ENCODE data around the gene SSC5D.

The SSC5D gene

GRCh38 chr19:55474269-55475265 is 13.7 kb upstream of the SSC5D start:
- no peak for DNase-seq

- DNase-seq, result peak; percentile 98 to 99
Measured at GRCh38 chr19:55476100-55476775, 12.0 kb upstream of the SSC5D start, which contains the start of gene ZNF628. ZNF628 (plus strand) TSS chr19:55476617; CDS start chr19:55479911, 3,294 bp downstream.

GRCh38 chr19:55477905-55478304 is 10.3 kb upstream of the SSC5D start:
- no peak for DNase-seq

GRCh38 chr19:55478364-55478763 is 9.9 kb upstream of the SSC5D start:
- no peak for DNase-seq

DNA sequence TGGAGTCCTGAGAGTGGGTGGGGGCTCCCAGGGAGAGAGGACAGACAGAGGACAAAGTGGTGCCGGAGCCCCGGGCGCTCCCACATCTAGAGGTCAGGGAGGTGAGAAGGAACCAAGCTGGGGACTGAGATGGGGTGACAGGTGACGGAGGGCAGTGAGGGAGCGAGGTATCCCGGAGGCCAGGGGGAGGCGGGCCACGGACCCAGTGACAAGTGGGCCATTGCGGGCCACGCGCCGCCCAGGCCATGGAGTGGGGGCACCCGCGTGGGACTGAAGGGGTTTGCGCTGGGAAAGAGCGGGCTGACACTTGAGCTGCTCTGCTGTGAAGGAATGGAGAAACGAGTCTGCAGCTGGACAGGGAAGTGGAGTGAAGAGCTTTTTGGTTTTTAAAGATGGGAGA is 9.2 kb upstream of the SSC5D start:
- no peak for DNase-seq

DNA sequence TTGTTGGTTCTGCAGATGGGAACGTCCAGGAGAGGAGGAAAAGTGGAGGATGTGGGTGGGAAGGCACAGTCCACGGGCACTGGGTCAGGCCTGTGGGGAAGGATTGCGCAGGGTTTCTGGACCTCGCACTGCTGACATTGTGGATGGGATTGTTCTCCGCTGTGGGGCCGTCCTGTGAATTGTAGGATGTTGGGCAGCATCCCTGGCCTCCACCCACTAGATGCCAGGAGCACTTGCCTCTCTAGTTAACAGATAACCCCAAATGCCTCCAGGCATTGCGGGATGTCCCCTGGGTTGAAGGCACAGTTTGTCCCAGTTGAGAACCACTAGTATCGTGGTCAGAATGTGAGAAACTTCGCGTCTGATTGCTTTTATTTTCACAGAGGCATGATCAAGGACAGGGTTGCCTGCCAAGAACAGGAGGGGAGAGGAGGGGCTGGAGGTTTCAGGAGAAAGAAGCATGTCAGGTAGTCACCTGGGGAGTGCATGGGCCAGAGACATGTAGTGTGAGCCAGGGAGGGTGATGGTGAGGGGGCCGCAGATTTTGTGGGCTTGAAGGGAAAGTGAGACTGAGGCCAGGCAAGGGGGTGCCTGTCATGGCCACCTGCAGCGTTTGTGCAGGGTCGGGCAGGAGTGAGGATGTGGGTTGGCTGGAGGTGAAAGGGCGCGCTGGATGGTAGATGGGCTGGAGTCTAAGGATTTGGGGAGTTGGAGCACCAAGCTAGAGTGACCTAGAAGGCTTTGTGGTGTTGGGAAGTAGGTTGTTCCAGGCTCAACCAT is 8.6 kb upstream of the SSC5D start:
- no peak for DNase-seq

DNA sequence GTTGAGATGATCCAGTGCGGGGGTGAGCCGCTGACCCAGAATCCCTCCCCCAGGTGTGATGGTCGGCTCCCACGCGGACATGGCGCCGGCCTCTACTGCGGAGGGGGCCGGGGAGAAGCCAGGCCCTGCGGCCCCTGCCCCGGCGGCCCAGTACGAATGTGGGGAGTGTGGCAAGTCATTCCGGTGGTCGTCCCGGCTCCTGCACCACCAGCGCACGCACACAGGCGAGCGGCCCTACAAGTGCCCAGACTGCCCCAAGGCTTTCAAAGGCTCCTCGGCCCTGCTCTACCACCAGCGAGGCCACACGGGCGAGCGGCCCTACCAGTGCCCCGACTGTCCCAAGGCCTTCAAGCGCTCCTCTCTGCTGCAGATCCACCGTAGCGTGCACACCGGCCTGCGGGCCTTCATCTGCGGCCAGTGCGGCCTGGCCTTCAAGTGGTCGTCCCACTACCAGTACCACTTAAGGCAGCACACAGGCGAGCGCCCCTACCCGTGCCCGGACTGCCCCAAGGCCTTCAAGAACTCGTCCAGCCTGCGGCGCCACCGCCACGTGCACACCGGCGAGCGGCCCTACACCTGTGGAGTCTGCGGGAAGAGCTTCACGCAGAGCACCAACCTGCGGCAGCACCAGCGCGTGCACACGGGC is 7.0 kb upstream of the SSC5D start:
- no peak for DNase-seq

- no peak for DNase-seq
Measured at GRCh38 chr19:55481794-55482155, 6.5 kb upstream of the SSC5D start.

GRCh38 chr19:55482156-55482961 is 5.9 kb upstream of the SSC5D start:
- no peak for DNase-seq

GRCh38 chr19:55482967-55483705 is 5.1 kb upstream of the SSC5D start:
- DNase-seq, result no peak

DNA sequence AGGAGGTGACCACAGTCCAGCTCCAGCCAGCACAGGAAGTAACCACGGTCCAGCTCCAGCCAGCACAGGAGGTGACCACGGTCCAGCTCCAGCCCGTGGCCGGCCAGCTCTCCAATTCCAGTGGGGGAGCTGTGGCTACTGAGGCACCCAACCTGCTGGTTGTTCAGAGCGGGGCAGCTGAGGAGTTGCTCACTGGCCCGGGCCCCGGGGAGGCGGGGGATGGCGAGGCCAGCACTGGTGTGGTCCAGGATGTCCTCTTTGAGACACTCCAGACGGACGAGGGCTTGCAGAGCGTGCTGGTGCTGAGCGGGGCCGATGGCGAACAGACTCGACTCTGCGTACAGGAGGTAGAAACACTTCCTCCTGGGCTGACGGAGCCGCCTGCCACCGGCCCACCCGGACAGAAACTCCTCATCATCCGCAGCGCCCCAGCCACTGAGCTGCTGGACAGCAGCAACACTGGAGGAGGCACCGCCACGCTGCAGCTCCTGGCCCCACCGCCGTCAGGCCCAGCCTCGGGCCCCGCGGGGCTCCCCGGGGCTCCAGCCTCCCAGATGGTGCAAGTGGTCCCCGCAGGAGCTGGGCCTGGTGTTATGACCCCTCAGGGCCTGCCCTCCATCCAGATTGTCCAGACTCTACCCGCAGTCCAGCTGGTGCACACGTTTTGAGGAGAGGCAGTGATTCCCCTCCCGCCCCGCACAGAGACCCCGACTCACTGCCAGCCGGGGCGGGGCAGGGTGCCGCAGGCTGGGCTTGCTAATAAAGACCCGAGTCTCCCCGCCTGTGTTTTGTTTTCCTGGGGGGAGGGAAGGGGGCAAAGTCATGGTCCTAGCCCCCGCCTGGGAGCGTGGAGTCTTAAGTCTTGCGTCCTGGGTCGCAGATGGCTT is 4.3 kb upstream of the SSC5D start:
- no peak for DNase-seq

- peak; percentile 66 to 77 for DNase-seq
Measured at GRCh38 chr19:55484593-55485438, 3.4 kb upstream of the SSC5D start, which contains the start of gene NAT14. NAT14 (plus strand) TSS chr19:55485188; CDS start chr19:55485709, 521 bp downstream.

DNA sequence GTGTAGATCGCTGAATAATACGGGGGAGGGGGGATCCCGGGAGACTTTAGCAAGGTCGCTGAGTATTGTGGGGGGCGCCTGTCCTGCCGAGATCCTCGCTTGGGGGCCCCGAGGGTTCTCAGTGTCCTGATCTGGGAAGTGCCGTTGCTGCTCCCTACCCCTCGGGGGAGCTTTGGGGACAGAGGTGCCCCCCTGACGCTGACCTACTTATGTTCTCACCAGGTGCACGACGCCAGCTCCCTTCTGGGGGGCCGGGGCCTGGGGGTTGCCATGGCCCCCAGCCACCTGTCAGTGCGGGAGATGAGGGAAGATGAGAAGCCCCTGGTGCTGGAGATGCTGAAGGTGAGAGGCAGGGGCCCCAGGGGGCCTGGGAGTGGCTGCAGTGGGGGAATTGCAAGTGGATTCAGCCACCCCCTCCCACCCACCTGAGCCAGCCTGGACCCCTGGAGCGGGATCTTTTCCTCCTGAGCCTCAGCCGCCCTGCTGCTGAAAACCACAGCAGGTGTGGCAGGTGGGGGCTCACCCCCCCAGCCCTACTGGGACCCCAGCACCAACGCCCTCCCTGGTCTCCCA is 2.7 kb upstream of the SSC5D start:
- no peak for DNase-seq

- no peak for DNase-seq
Measured at GRCh38 chr19:55486043-55486970, 1.9 kb upstream of the SSC5D start.

DNA sequence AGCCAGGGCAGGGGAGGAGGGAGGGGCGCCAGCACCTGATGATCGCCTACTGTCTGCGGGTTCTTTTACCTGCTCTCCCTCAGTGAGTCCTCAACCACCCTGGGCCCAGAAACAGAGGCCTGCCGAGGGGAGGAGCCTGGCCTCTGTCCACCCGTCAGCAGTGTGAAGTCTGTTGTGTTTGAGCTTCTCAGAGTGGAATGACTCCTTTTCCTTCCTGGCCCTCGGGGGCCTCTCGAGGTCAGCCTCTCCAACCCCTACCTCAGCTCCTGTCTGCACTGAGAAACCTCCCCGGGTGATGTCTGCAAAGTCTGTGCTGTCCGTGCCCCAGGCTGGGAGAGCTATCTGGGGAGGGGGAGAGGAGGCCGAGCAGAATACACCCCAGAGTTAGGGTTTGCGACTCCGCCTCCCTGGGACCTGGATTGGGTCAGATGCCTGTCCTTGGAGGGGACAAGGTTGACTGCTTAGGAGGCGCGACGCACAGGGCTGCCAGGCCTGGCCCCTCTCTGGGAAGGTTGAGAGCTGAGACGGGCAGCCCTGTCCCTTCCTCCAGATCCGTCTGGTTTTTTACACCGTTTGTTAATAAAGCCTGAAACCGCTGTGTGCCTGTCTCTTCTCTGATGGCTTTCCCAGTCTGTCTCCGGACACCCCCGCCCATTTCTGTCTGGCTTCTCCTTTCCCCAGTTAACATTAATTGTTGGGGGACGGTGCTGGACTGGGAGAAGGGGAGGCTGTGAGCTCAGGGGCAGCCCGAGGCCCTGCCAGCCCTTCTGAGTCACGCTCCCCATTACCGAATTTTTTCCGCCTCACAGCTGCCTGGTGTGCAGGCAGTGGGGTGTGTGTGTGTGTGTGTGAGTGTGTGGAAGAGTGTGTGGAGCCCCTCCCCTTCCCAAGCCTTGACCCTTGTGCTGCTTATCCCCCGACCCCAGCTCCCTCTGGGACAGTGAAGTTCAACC is 989 bp upstream of the SSC5D start:
- peak; percentile 60 to 72 for DNase-seq
